ENCODE results near the gene ALOX5. TPM values are rescaled to one million over a fixed set of nuclear protein-coding genes. Genes with fewer than 3 reads are reported as not detected.
"Not testable (repeated sequence)": the region's sequence is repeated elsewhere in the genome, so short reads cannot be mapped to it uniquely, and the experiment has no call there.

The ALOX5 gene
- polyA plus RNA-seq, 1 donor = 3.5 TPM

GRCh38 chr10:45468079-45468478 lies 94.1 kb downstream of the ALOX5 start:
- no peak for DNase-seq

- no peak for DNase-seq
Observed at GRCh38 chr10:45470098-45471012, 96.3 kb downstream of the ALOX5 start.

- DNase-seq = no peak
Observed at GRCh38 chr10:45471059-45471458, 97.0 kb downstream of the ALOX5 start.

GRCh38 chr10:45471531-45472310 lies 97.7 kb downstream of the ALOX5 start:
- DNase-seq = no peak

GRCh38 chr10:45473126-45473525 lies 99.1 kb downstream of the ALOX5 start:
- no peak for DNase-seq

- no peak for DNase-seq
Observed at GRCh38 chr10:45476559-45476958, 102.5 kb downstream of the ALOX5 start.

- no peak for DNase-seq
Observed at GRCh38 chr10:45480294-45480693, 106.3 kb downstream of the ALOX5 start.

GRCh38 chr10:45481100-45481499 lies 107.1 kb downstream of the ALOX5 start:
- not testable (repeated sequence) for DNase-seq

- DNase-seq = no peak
Observed at GRCh38 chr10:45483002-45483401, 109.0 kb downstream of the ALOX5 start.

- DNase-seq = no peak
Observed at GRCh38 chr10:45487735-45488134, 113.7 kb downstream of the ALOX5 start.

GRCh38 chr10:45488365-45488764 lies 114.3 kb downstream of the ALOX5 start:
- no peak for DNase-seq

- DNase-seq = no peak
Observed at GRCh38 chr10:45490277-45490676, 116.3 kb downstream of the ALOX5 start.

- no peak for DNase-seq
Observed at GRCh38 chr10:45491061-45491460, 117.0 kb downstream of the ALOX5 start.

Other genes with a start within 250 kb of the ALOX5 start
- 0.08 TPM for gene OR13A1, start 58.6 kb upstream of the ALOX5 start, polyA plus RNA-seq (ENCODE audit: insufficient read length)

Data from left kidney (tissue), 2 donors.